ENCODE measurements around the gene DENND1A.

DNA sequence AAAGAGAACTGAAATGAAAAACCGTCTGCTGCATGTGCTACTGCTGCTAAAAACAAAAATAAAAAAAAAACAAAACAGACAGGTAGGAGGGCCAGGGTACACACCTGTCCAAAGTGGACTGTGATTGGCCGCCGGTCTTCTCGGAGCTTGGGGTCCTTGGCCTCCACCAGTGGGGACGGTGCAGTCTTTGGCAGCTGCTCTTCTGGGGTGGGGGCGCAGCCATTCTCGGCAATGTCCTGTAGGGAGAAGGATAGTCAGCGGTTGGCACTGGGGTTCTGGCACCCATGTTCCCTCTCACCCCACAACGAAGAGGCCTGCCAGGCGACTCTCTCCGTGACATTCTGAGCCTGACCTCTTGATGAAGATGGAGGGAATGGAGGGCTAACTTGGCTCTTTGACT, 489.7 kb downstream of the DENND1A start:
- no peak for TF ChIP-seq POLR2A (IDR thresholded peaks at IDR 0.05)
- TF ChIP-seq, protein P1, sequence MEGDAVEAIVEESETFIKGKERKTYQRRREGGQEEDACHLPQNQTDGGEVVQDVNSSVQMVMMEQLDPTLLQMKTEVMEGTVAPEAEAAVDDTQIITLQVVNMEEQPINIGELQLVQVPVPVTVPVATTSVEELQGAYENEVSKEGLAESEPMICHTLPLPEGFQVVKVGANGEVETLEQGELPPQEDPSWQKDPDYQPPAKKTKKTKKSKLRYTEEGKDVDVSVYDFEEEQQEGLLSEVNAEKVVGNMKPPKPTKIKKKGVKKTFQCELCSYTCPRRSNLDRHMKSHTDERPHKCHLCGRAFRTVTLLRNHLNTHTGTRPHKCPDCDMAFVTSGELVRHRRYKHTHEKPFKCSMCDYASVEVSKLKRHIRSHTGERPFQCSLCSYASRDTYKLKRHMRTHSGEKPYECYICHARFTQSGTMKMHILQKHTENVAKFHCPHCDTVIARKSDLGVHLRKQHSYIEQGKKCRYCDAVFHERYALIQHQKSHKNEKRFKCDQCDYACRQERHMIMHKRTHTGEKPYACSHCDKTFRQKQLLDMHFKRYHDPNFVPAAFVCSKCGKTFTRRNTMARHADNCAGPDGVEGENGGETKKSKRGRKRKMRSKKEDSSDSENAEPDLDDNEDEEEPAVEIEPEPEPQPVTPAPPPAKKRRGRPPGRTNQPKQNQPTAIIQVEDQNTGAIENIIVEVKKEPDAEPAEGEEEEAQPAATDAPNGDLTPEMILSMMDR (IDR thresholded peaks at IDR 0.05): no peak

Data from adrenal gland (tissue), 5 donors.